Activated CD8-positive, alpha-beta memory T cell treated with anti-CD3 and anti-CD28 coated beads, Interleukin-2, amount 10 ng/mL, durations not matched to agents 7 days and 5 days (primary cell): ENCODE results near the gene TGFBI. TPM values are rescaled to one million over a fixed set of nuclear protein-coding genes. Genes with fewer than 3 reads are reported as not detected.

Source experiments
- ATAC-seq: fragments of 150-1000 bp; cut with Tn5 transposase; one replicate; pipeline ENCODE4 v1.10.0; 2021; ENCODE audit warnings: moderate library complexity
- CTCF ChIA-PET: fragments of 350-600 bp; sonication (Branson Sonifier 250); formaldehyde crosslinking; loops from one replicate; lab custom pipeline; 2021; ENCODE audit warnings: antibody characterized with exemption; lab: Charles Lee
- DNase-seq: peaks from one replicate; pipeline ENCODE4 v3.0.0-alpha.2; 2020
- H3K27ac Mint-ChIP-seq: one replicate; pipeline ENCODE4 v1.8.0; 2021; ENCODE audit warnings: mild to moderate bottlenecking, mixed read lengths
- H3K27me3 Mint-ChIP-seq: one replicate; pipeline ENCODE4 v1.8.0; 2021; ENCODE audit warnings: mixed read lengths
- H3K36me3 Mint-ChIP-seq: one replicate; pipeline ENCODE4 v1.8.0; 2021; ENCODE audit warnings: mild to moderate bottlenecking, mixed read lengths
- H3K4me1 Mint-ChIP-seq: one replicate; pipeline ENCODE4 v1.8.0; 2021; ENCODE audit warnings: mixed read lengths
- H3K4me3 Mint-ChIP-seq: one replicate; pipeline ENCODE4 v1.8.0; 2021; ENCODE audit warnings: mild to moderate bottlenecking, moderate library complexity, mixed read lengths
- H3K9me3 Mint-ChIP-seq: one replicate; pipeline ENCODE4 v1.8.0; 2022; ENCODE audit warnings: low read depth, mixed read lengths
- total RNA-seq, 2 experiments: library from RNA; stranded (reverse); gene quantifications; one replicate each; pipeline ENCODE4 v1.2.3, GENCODE V29; 2021

Gene TGFBI
- under 1 TPM; 0.26 to 0.42 TPM for total RNA-seq

DNA sequence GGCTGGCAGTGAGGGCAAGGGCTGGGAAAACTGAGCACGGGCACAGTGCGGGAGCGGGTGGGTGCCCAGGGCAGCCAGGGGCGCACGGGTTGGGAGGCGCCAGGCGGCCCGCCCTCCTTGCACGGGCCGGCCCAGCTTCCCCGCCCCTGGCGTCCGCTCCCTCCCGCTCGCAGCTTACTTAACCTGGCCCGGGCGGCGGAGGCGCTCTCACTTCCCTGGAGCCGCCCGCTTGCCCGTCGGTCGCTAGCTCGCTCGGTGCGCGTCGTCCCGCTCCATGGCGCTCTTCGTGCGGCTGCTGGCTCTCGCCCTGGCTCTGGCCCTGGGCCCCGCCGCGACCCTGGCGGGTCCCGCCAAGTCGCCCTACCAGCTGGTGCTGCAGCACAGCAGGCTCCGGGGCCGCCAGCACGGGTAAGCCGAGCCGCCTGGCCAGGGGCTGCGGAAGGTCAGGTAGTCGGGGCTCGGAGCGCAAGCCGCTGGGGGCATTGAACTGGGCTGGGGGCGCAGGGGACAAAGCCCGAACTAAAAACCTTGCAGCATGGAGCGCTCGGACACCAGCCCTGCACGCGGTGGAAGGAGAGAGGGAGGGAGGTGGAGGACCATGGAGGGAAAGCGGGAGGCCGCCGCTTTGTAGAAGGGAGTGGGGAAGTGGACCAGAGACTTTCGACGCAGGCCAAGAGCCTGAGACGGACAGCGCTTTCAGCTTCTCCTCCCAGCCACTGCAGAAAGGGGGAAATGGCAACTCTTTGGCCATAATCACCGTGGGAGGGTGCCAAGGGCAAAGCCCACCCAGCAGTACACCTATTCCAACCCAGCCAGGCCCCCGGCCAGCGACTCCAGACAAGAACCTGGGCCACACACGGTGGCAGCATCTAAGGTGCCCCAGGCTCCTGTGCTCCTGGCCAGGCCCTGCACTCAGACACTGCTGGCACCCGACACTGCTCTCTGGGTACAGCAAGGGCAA is at the start of gene TGFBI:
TGFBI (plus strand) TSS at position 207 of the 961 bp plus-strand sequence; CDS start at position 275, 68 bp downstream.
- no peak for DNase-seq
- H3K36me3 Mint-ChIP-seq: no peaks in the 10 kb centered on the region
- no peak within 1 kb of the TSS for H3K4me3 Mint-ChIP-seq
- peaks cover 9% of the 10 kb centered on the region for H3K4me1 Mint-ChIP-seq
- peak; percentile 53 for ATAC-seq
- no peaks in the 10 kb centered on the region for H3K9me3 Mint-ChIP-seq
- peaks cover 34% of the 10 kb centered on the region for H3K27me3 Mint-ChIP-seq
- no peak within 1 kb of the TSS for H3K27ac Mint-ChIP-seq
- CTCF ChIA-PET: interaction anchor here (1.1 to 1.3 kb wide), 2 partner anchors 8 to 10 kb away, joined by 3 to 4 read pairs; no protein-coding TSS in a partner anchor

DNA sequence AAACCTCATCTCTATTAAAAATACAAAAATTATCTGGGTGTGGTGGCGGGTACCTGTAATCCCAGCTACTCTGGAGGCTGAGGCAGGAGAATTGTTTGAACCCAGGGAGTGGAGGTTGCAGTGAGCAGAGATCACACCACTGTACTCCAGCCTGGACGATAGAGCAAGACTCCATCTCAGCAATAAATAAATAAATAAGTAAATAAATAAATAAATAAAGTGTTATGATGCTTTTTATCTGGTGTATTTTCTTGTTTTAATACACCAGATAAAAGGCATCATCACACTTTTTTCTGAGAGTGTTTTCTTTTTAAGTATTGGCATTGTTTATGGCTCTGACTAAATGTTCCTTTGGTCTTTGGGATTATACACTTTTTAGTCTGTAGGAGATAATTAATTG is 49.8 kb upstream of the TGFBI start:
- no peak overlapping the region for H3K27ac Mint-ChIP-seq
- H3K4me1 Mint-ChIP-seq: no peaks in the 10 kb centered on the region
- CTCF ChIA-PET: no interaction called here
- no peak overlapping the region for H3K4me3 Mint-ChIP-seq
- H3K9me3 Mint-ChIP-seq: no peaks in the 10 kb centered on the region
- no peak for ATAC-seq
- DNase-seq: no peak
- peaks cover 43% of the 10 kb centered on the region for H3K27me3 Mint-ChIP-seq
- H3K36me3 Mint-ChIP-seq: no peaks in the 10 kb centered on the region

DNA sequence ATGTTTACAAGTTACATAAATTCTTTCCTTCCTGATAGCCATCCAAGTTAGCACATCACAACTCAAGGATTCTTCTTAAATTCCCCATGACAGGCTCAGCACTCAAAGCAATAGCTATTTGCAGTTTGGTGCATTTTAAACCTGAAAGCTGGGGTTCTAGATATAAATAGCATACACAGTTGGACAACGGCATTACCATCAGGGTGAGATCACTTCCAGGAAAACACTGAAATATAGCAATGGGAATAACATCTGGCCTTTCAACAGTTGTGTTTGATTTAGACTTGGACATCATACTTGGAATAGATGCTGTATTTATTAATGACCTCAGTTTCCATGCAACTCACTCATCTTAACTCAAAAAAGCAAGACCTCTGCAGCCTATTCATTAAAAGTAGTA is 49.3 kb upstream of the TGFBI start:
- Mint-ChIP-seq H3K27ac (no peak overlapping the region), H3K36me3 (no peaks in the 10 kb centered on the region), H3K4me3 (no peak overlapping the region), H3K9me3 (no peaks in the 10 kb centered on the region), H3K4me1 (no peaks in the 10 kb centered on the region), H3K27me3 (peaks cover 39% of the 10 kb centered on the region)
- no peak for ATAC-seq
- CTCF ChIA-PET: no interaction called here
- no peak for DNase-seq

GRCh38 chr5:135980620-135981019 is 48.2 kb upstream of the TGFBI start:
- H3K9me3 Mint-ChIP-seq: no peaks in the 10 kb centered on the region

DNA sequence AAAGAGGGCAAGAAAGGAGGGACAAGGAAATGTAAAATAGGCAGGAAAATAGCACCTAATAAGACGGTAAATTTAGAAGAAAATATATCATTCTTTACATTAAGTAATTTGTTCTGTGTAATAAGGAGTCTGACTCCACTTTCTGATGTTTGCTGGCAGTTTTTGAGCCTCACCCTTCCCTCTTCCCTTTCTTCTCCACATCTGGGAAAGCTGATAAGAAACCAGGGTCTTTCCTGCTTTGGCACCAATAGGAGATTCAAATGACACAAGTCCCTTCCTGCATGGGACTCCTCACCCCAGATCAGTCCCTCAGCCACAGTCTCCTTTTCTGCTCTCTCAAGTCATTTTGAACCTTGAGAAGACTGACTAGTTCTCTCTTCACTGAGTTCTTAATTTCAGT is 42.8 kb upstream of the TGFBI start:
- CTCF ChIA-PET: no interaction called here
- DNase-seq: no peak
- Mint-ChIP-seq H3K4me1 (no peaks in the 10 kb centered on the region), H3K9me3 (no peaks in the 10 kb centered on the region), H3K36me3 (no peaks in the 10 kb centered on the region), H3K27me3 (peaks cover 21% of the 10 kb centered on the region), H3K27ac (no peak overlapping the region), H3K4me3 (no peak overlapping the region)
- ATAC-seq: no peak

More at GRCh38 chr5:135980620-135981019, 48.2 kb upstream of the TGFBI start:
- CTCF ChIA-PET: no interaction called here
- ATAC-seq (no peak), DNase-seq (no peak)
- H3K4me1 Mint-ChIP-seq: no peaks in the 10 kb centered on the region
- H3K36me3 Mint-ChIP-seq: no peaks in the 10 kb centered on the region
- no peak overlapping the region for H3K27ac Mint-ChIP-seq
- no peak overlapping the region for H3K4me3 Mint-ChIP-seq
- H3K27me3 Mint-ChIP-seq: peaks cover 33% of the 10 kb centered on the region

DNA sequence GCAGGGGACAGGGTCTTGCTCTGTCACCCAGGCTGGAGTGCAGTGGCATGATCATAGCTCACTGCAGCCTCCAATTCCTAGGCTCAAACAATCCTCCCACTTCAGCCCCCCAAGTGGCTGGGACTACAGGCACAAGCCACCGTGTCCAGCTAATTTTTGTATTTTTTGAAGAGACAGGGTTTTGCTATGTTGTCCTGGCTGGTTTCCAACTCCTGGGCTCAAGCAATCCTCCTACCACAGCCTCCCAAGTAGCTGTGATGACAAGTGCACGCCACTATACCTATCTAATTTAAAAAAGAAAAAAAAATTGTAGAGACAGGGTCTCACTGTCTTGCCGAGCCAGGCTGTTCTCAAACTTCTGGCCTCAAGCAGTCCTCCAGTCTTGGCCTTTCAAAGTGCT is 42.4 kb upstream of the TGFBI start:
- Mint-ChIP-seq H3K27me3 (peaks cover 21% of the 10 kb centered on the region), H3K9me3 (no peaks in the 10 kb centered on the region), H3K36me3 (no peaks in the 10 kb centered on the region), H3K27ac (no peak overlapping the region), H3K4me1 (no peaks in the 10 kb centered on the region), H3K4me3 (no peak overlapping the region)
- CTCF ChIA-PET: no interaction called here
- DNase-seq: no peak
- no peak for ATAC-seq

DNA sequence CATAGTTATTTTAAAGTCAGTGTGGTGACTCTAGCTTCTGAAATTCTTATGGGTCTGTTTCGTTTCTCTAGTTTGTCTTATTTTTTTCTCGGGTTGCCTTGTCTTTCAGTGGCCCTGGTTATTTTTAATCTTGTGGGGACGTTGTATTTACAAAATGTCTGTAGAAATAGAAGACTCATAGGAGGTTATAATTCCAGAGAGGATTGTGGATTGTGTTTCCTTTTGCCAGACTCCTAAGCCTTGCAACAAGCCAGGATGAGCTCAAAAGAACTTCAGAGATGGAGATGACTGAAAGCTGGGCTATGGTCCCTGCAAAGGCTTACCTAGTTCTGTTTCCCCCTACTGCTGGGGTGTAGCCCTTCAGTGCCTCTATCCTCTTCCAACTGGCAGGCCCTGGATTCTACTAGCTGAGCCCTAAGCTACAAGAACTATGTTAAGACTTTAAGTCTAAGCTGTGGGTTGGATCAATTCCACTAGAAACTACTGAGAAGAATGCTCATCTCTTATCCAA is 41.8 kb upstream of the TGFBI start:
- Mint-ChIP-seq H3K27me3 (peaks cover 21% of the 10 kb centered on the region), H3K4me1 (no peaks in the 10 kb centered on the region), H3K9me3 (no peaks in the 10 kb centered on the region), H3K27ac (no peak overlapping the region), H3K4me3 (no peak overlapping the region), H3K36me3 (no peaks in the 10 kb centered on the region)
- ATAC-seq: no peak
- CTCF ChIA-PET: no interaction called here
- no peak for DNase-seq

DNA sequence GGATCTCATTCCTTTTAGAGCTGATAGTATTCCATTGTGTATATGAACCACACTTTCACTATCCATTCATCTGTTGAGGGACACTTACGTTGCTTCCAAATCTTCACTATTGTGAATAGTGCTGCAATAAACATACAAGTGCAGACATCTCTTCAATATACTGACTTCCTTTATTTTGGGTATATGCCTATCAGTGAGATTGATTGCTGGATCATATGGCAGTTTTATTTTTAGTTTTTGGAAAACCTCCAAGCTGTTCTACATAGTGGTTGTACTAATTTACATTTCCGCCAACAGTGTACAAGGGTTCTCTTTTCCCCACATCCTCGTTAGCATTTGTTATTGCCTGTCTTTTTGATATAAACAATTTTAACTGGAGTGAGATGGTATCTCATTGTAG is 40.2 kb upstream of the TGFBI start:
- H3K36me3 Mint-ChIP-seq: no peaks in the 10 kb centered on the region
- no peak for ATAC-seq
- no peak overlapping the region for H3K27ac Mint-ChIP-seq
- no peaks in the 10 kb centered on the region for H3K9me3 Mint-ChIP-seq
- H3K4me1 Mint-ChIP-seq: no peaks in the 10 kb centered on the region
- H3K4me3 Mint-ChIP-seq: no peak overlapping the region
- no peak for DNase-seq
- CTCF ChIA-PET: no interaction called here
- H3K27me3 Mint-ChIP-seq: peaks cover 24% of the 10 kb centered on the region

GRCh38 chr5:135989686-135990085 is 39.1 kb upstream of the TGFBI start:
- DNase-seq: no peak
- Mint-ChIP-seq H3K9me3 (no peaks in the 10 kb centered on the region), H3K4me3 (no peak overlapping the region), H3K4me1 (no peaks in the 10 kb centered on the region), H3K36me3 (no peaks in the 10 kb centered on the region), H3K27ac (no peak overlapping the region), H3K27me3 (peaks cover 30% of the 10 kb centered on the region)
- ATAC-seq: no peak
- CTCF ChIA-PET: no interaction called here

DNA sequence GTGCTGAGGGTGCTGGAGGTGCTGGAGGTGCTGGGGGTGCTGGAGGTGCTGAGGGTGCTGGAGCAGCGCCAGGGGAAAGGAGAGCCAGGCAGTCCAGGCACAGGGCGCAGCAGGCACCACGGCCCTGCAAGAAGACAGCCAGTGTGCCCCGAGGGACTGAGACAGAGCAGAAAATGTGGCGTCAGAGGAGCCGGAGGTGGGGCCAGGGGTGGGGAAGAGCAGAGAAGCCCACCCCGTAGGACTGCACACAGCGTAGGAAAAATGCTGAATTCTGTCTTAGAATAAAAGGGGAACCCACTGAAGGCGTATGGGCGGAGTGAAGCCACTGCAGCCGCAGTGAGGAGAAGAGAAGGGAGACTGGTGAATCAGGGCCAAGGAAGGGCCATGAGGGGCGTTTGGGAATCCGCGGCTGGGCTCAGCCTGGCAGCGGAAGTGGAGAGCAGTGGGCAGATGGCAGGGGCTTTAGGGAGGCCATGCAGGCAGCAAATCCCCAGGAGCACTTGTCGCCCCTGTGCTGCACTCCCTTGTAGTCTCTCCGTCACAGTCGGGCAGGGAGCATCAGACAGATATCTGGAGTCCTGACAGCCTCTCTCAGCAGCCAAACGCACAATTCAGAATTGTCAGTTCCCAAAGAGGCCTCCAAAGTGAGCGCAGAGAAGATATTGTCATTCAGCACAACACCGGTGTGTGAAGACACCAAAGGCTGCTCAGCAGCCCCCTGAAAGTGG is 38.1 kb upstream of the TGFBI start:
- no peaks in the 10 kb centered on the region for H3K9me3 Mint-ChIP-seq
- H3K27ac Mint-ChIP-seq: no peak overlapping the region
- no peaks in the 10 kb centered on the region for H3K4me1 Mint-ChIP-seq
- CTCF ChIA-PET: no interaction called here
- H3K4me3 Mint-ChIP-seq: no peak overlapping the region
- peaks cover 31% of the 10 kb centered on the region for H3K27me3 Mint-ChIP-seq
- no peaks in the 10 kb centered on the region for H3K36me3 Mint-ChIP-seq
- DNase-seq (no peak), ATAC-seq (no peak)

GRCh38 chr5:135991429-135991828 is 37.4 kb upstream of the TGFBI start:
- H3K4me1 Mint-ChIP-seq: no peaks in the 10 kb centered on the region
- no peaks in the 10 kb centered on the region for H3K9me3 Mint-ChIP-seq
- CTCF ChIA-PET: no interaction called here
- H3K36me3 Mint-ChIP-seq: no peaks in the 10 kb centered on the region
- H3K27ac Mint-ChIP-seq: no peak overlapping the region
- ATAC-seq (no peak), DNase-seq (no peak)
- no peak overlapping the region for H3K4me3 Mint-ChIP-seq
- H3K27me3 Mint-ChIP-seq: peaks cover 29% of the 10 kb centered on the region

DNA sequence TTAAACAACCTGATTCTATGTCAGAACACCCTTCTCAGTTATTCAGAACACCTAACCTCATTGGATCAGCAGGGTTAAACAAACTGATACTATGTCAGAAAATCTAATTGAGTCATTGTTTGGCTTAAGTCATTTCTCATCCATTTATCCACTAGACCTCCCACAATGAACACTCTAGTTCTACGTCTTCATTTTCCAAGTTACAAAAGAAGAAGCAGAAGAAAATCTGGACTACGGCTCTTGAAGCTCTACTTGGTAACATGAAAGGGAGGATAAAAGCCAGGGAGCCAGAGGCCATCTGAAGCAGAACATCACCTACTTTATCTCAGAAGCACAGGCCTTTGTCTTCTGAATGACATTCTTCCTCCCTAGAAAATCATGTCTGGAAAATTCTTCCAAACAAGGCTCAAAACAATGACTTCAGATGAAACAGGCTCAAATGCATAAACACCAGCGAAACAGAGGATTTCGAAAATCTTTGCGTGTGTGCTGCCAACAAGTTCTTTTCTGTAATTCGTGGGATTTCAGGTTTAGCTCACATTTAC is 35.4 kb upstream of the TGFBI start:
- Mint-ChIP-seq H3K9me3 (no peaks in the 10 kb centered on the region), H3K4me1 (no peaks in the 10 kb centered on the region), H3K27ac (no peak overlapping the region), H3K36me3 (no peaks in the 10 kb centered on the region), H3K4me3 (no peak overlapping the region), H3K27me3 (peaks cover 19% of the 10 kb centered on the region)
- CTCF ChIA-PET: no interaction called here
- ATAC-seq (no peak), DNase-seq (no peak)

DNA sequence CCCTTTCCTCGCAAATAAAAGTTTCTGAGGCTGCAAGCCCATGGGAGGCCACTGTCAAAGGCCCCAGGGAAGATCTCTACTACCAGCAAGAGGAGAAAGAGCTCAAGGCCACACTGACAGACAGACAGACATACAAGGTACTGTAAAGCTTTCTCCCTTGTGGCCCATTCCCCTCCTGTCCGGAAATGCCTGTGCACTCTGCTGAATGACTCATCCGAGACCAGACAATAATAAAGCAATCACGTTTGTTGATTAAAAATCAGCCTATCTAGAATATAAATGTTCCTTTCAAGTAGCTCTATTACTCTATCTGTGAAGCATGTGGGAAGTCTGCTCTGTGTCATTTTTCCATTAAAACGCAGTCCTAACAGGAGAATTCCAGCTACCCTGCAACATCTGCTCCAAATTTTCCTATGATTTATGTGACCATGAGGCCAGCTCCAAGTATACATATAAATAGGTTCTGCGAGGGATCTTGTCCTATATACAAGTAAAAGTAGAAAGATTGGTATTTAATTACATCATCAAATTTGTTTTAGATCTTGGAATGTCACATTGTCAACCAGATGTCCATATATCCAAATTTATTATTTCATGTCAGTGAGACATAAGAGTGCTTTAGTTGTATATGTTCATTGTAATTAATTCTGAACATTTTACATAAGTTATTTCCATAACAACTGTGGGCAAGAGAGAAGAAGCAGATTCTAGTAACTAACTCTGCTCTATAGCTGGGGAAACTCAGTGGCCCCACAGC is 34.7 kb upstream of the TGFBI start:
- H3K4me1 Mint-ChIP-seq: no peaks in the 10 kb centered on the region
- ATAC-seq (no peak), DNase-seq (no peak)
- CTCF ChIA-PET: no interaction called here
- no peaks in the 10 kb centered on the region for H3K9me3 Mint-ChIP-seq
- no peaks in the 10 kb centered on the region for H3K36me3 Mint-ChIP-seq
- H3K27ac Mint-ChIP-seq: no peak overlapping the region
- H3K27me3 Mint-ChIP-seq: peaks cover 18% of the 10 kb centered on the region
- no peak overlapping the region for H3K4me3 Mint-ChIP-seq
